ENCODE measurements around the gene RPP25.

Gene RPP25

GRCh38 chr15:74913041-74913440 lies 43.5 kb downstream of the RPP25 start:
- H3K9me3 ChIP-seq (replicated peaks; ENCODE audit: insufficient read depth, low read length): no peaks in the 10 kb centered on the region
- no peak overlapping the region for H3K9ac ChIP-seq (ENCODE audit: low read length)
- H4K20me1 ChIP-seq (ENCODE audit: insufficient read depth, low read length): no peaks in the 10 kb centered on the region
- H3K36me3 ChIP-seq (replicated peaks; ENCODE audit: insufficient read depth, low read length): peaks cover 16% of the 10 kb centered on the region; the same call in 1 of the 2 replicates
- peaks cover 16% of the 10 kb centered on the region; the same call in 1 of the 2 replicates for H3F3A ChIP-seq (ENCODE audit: insufficient read depth, low read length)
- no peaks in the 10 kb centered on the region for H3K27me3 ChIP-seq (replicated peaks; ENCODE audit: insufficient read depth, low read length)
- DNase-seq: no peak
- no peak overlapping the region for H3K27ac ChIP-seq (ENCODE audit: low read length)
- no peak for TF ChIP-seq CTCF (IDR thresholded peaks at IDR 0.05; ENCODE audit: low read length)
- TF ChIP-seq EZH2 (optimal IDR thresholded peaks at IDR 0.05; ENCODE audit: low read depth, low read length): no peak
- no peak for TF ChIP-seq EZH2phosphoT487 (IDR thresholded peaks at IDR 0.05; ENCODE audit: low read length)
- H3K4me1 ChIP-seq (ENCODE audit: low read length): no peaks in the 10 kb centered on the region
- no peak overlapping the region for H3K4me2 ChIP-seq (ENCODE audit: low read depth, low read length)
- no peak overlapping the region for H2AFZ ChIP-seq (ENCODE audit: low read length)
- no peaks in the 10 kb centered on the region for H3K9me2 ChIP-seq (replicated peaks; ENCODE audit: insufficient read depth, low read length)
- no peaks in the 10 kb centered on the region; the same call in 1 of the 2 replicates for H3K79me2 ChIP-seq (ENCODE audit: low read length)
- H3K4me3 ChIP-seq (ENCODE audit: low read length): no peak overlapping the region

- Histone ChIP-seq H3K4me2 (ENCODE audit: low read depth, low read length) (no peak overlapping the region), H3K79me2 (ENCODE audit: low read length) (peaks cover 25% of the 10 kb centered on the region), H2AFZ (ENCODE audit: low read length) (no peak overlapping the region), H3K9me3 (replicated peaks; ENCODE audit: insufficient read depth, low read length) (no peaks in the 10 kb centered on the region), H4K20me1 (ENCODE audit: insufficient read depth, low read length) (no peaks in the 10 kb centered on the region), H3K36me3 (replicated peaks; ENCODE audit: insufficient read depth, low read length) (peaks cover 6% of the 10 kb centered on the region; the same call in 1 of the 2 replicates), H3K9ac (ENCODE audit: low read length) (no peak overlapping the region), H3K4me3 (ENCODE audit: low read length) (no peak overlapping the region), H3K4me1 (ENCODE audit: low read length) (no peaks in the 10 kb centered on the region), H3K9me2 (replicated peaks; ENCODE audit: insufficient read depth, low read length) (no peaks in the 10 kb centered on the region), H3K27ac (ENCODE audit: low read length) (no peak overlapping the region), H3K27me3 (replicated peaks; ENCODE audit: insufficient read depth, low read length) (no peaks in the 10 kb centered on the region), H3F3A (ENCODE audit: insufficient read depth, low read length) (peaks cover 23% of the 10 kb centered on the region; the same call in 1 of the 2 replicates)
- TF ChIP-seq EZH2phosphoT487 (IDR thresholded peaks at IDR 0.05; ENCODE audit: low read length) (no peak), CTCF (IDR thresholded peaks at IDR 0.05; ENCODE audit: low read length) (no peak), EZH2 (optimal IDR thresholded peaks at IDR 0.05; ENCODE audit: low read depth, low read length) (no peak)
- DNase-seq: no peak
These were observed 47.9 kb downstream of the RPP25 start for GRCh38 chr15:74908635-74909034.

GRCh38 chr15:74907163-74907870 lies 49.3 kb downstream of the RPP25 start:
- no peaks in the 10 kb centered on the region for H3K9me3 ChIP-seq (replicated peaks; ENCODE audit: insufficient read depth, low read length)
- peaks cover 23% of the 10 kb centered on the region; the same call in 1 of the 2 replicates for H3F3A ChIP-seq (ENCODE audit: insufficient read depth, low read length)
- no peaks in the 10 kb centered on the region for H3K27me3 ChIP-seq (replicated peaks; ENCODE audit: insufficient read depth, low read length)
- peak overlapping the region; percentile 87 for H3K4me2 ChIP-seq (ENCODE audit: low read depth, low read length)
- peak overlapping the region; percentile 92 for H3K4me3 ChIP-seq (ENCODE audit: low read length)
- H3K79me2 ChIP-seq (ENCODE audit: low read length): peaks cover 26% of the 10 kb centered on the region
- no peaks in the 10 kb centered on the region for H3K4me1 ChIP-seq (ENCODE audit: low read length)
- peaks cover 3% of the 10 kb centered on the region; the same call in 1 of the 2 replicates for H3K36me3 ChIP-seq (replicated peaks; ENCODE audit: insufficient read depth, low read length)
- peak overlapping the region; percentile 32; the same call in 1 of the 2 replicates for H3K27ac ChIP-seq (ENCODE audit: low read length)
- no peak for TF ChIP-seq CTCF (IDR thresholded peaks at IDR 0.05; ENCODE audit: low read length)
- TF ChIP-seq EZH2phosphoT487 (IDR thresholded peaks at IDR 0.05; ENCODE audit: low read length): no peak
- TF ChIP-seq EZH2 (optimal IDR thresholded peaks at IDR 0.05; ENCODE audit: low read depth, low read length): no peak
- peak overlapping the region; percentile 77 for H3K9ac ChIP-seq (ENCODE audit: low read length)
- H3K9me2 ChIP-seq (replicated peaks; ENCODE audit: insufficient read depth, low read length): no peaks in the 10 kb centered on the region
- peak overlapping the region; percentile 95 for H2AFZ ChIP-seq (ENCODE audit: low read length)
- no peak for DNase-seq
- H4K20me1 ChIP-seq (ENCODE audit: insufficient read depth, low read length): no peaks in the 10 kb centered on the region

Measured in MM.1S (cell line).